GM10266 (cell line): ENCODE measurements around the gene GMPS.

Experiments
- DNase-seq: peaks from one replicate; pipeline ENCODE4 v3.0.0; 2012; ENCODE audit errors: extremely low spot score
- TF ChIP-seq, protein P1 (sequence below): IDR thresholded peaks from 2 replicates; pipeline ENCODE4 v1.5.1; 2012; ENCODE audit warnings: mild to moderate bottlenecking, low read depth; ENCODE audit not compliant: control insufficient read depth, insufficient read depth; ENCODE audit errors: missing control alignments

GMPS gene

DNA sequence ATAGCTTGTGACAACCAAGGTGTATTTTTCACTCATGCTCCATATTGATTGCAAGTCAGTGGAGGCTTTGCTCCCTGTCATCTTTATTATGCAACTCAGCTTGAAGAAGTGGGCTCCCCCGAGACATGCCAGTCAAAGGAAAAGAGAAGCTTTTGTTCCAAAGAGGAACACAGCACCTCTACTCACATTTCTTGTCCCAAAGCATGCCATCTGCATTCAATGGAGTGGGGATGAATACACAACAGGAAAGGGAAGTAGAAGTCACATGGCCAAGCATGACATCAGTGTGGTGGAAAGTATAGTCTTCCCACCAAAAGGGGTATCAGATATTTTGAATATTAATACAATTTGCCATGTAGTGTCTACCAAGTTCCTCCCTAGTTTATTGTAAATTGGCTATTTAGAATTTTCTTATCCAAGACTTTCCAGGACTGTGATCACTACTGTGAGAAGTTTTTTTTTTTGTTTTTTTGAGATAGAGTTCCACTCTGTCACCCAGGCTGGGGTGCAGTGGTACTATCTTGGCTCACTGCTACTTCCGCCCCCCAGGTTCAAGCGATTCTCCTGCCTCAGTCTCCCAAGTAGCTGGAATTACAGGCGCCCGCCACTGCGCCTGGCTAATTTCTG lies 114.5 kb downstream of the GMPS start:
- DNase-seq, result no peak
- TF ChIP-seq, protein P1, sequence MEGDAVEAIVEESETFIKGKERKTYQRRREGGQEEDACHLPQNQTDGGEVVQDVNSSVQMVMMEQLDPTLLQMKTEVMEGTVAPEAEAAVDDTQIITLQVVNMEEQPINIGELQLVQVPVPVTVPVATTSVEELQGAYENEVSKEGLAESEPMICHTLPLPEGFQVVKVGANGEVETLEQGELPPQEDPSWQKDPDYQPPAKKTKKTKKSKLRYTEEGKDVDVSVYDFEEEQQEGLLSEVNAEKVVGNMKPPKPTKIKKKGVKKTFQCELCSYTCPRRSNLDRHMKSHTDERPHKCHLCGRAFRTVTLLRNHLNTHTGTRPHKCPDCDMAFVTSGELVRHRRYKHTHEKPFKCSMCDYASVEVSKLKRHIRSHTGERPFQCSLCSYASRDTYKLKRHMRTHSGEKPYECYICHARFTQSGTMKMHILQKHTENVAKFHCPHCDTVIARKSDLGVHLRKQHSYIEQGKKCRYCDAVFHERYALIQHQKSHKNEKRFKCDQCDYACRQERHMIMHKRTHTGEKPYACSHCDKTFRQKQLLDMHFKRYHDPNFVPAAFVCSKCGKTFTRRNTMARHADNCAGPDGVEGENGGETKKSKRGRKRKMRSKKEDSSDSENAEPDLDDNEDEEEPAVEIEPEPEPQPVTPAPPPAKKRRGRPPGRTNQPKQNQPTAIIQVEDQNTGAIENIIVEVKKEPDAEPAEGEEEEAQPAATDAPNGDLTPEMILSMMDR, result no peak

- TF ChIP-seq, protein P1, result no peak
- no peak for DNase-seq
Observed at GRCh38 chr3:155989536-155989935, 119.1 kb downstream of the GMPS start.

GRCh38 chr3:155991212-155991611 lies 120.8 kb downstream of the GMPS start:
- no peak for DNase-seq
- TF ChIP-seq, protein P1, result no peak

GRCh38 chr3:155991847-155992246 lies 121.4 kb downstream of the GMPS start:
- TF ChIP-seq, protein P1, result no peak
- DNase-seq, result no peak
